ENCODE data around the gene OTOF. TPM values are rescaled to one million over a fixed set of nuclear protein-coding genes. Genes with fewer than 3 reads are reported as not detected.

OTOF gene
- total and polyA plus RNA-seq, 2 experiments from 2014 or later = 0.21 to 0.23 TPM

DNA sequence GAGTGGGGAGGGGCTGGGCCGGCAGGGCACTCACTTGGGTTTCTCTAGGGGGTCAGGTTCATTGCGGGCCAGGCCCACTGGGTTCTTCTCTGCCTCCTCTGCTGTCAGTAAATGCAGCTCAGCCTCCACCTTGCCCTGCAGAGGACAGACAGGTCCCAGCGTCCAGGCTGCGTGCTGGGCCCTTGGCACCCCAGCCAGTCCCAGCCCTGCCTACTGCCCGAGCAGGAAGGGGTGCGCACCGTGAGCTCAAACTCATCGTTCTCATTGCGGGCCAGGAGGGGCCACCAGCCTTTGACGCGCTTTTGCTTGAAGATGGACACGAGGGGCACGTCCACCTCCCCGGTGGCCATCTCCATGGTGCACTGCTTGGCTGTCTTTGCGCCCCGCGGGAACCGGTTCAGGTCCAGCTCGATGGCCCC lies 17.3 kb downstream of the OTOF start:
- H3K9me3 Mint-ChIP-seq = no peaks in the 10 kb centered on the region; the same call in 2 of the 3 replicates

GRCh38 chr2:26459991-26460612 lies 17.8 kb downstream of the OTOF start:
- no peak overlapping the region for H3K27ac ChIP-seq (ENCODE audit: low read depth)
- H3K36me3 ChIP-seq (ENCODE audit: insufficient read depth) = no peaks in the 10 kb centered on the region
- Mint-ChIP-seq H3K36me3 (ENCODE audit: low read depth) (no peaks in the 10 kb centered on the region), H3K27me3 (ENCODE audit: insufficient read depth, low read depth, poor library complexity) (peaks cover 16% of the 10 kb centered on the region), H3K4me3 (no peak overlapping the region), H3K9me3 (no peaks in the 10 kb centered on the region), H3K4me1 (peaks cover 19% of the 10 kb centered on the region), H3K27ac (peak overlapping the region; percentile 47; the same call in 1 of the 2 replicates)
- no peaks in the 10 kb centered on the region for H3K4me1 ChIP-seq (ENCODE audit: insufficient read depth)
- no peaks in the 10 kb centered on the region for H3K27me3 ChIP-seq (ENCODE audit: insufficient read depth)
- H3K4me2 ChIP-seq = no peak overlapping the region
- no peaks in the 10 kb centered on the region for H3K79me2 ChIP-seq (replicated peaks; ENCODE audit: insufficient read depth)
- H3F3A ChIP-seq (replicated peaks; ENCODE audit: low read depth) = no peaks in the 10 kb centered on the region
- ATAC-seq (peak; percentile 5), DNase-seq (ENCODE audit: low spot score) (peak; percentile 36)
- peak; percentile 30 to 45 for TF ChIP-seq CTCF (conservative IDR thresholded peaks at IDR 0.05; ENCODE audit: low read depth in 2 of 2)
- TF ChIP-seq EZH2phosphoT487 (IDR thresholded peaks at IDR 0.05; ENCODE audit: unreplicated experiment) = no peak
- TF ChIP-seq JUNB (IDR thresholded peaks at IDR 0.05; ENCODE audit: unreplicated experiment) = no peak
- TF ChIP-seq NANOG (IDR thresholded peaks at IDR 0.05; ENCODE audit: borderline replicate concordance) = no peak
- TF ChIP-seq, protein P1, sequence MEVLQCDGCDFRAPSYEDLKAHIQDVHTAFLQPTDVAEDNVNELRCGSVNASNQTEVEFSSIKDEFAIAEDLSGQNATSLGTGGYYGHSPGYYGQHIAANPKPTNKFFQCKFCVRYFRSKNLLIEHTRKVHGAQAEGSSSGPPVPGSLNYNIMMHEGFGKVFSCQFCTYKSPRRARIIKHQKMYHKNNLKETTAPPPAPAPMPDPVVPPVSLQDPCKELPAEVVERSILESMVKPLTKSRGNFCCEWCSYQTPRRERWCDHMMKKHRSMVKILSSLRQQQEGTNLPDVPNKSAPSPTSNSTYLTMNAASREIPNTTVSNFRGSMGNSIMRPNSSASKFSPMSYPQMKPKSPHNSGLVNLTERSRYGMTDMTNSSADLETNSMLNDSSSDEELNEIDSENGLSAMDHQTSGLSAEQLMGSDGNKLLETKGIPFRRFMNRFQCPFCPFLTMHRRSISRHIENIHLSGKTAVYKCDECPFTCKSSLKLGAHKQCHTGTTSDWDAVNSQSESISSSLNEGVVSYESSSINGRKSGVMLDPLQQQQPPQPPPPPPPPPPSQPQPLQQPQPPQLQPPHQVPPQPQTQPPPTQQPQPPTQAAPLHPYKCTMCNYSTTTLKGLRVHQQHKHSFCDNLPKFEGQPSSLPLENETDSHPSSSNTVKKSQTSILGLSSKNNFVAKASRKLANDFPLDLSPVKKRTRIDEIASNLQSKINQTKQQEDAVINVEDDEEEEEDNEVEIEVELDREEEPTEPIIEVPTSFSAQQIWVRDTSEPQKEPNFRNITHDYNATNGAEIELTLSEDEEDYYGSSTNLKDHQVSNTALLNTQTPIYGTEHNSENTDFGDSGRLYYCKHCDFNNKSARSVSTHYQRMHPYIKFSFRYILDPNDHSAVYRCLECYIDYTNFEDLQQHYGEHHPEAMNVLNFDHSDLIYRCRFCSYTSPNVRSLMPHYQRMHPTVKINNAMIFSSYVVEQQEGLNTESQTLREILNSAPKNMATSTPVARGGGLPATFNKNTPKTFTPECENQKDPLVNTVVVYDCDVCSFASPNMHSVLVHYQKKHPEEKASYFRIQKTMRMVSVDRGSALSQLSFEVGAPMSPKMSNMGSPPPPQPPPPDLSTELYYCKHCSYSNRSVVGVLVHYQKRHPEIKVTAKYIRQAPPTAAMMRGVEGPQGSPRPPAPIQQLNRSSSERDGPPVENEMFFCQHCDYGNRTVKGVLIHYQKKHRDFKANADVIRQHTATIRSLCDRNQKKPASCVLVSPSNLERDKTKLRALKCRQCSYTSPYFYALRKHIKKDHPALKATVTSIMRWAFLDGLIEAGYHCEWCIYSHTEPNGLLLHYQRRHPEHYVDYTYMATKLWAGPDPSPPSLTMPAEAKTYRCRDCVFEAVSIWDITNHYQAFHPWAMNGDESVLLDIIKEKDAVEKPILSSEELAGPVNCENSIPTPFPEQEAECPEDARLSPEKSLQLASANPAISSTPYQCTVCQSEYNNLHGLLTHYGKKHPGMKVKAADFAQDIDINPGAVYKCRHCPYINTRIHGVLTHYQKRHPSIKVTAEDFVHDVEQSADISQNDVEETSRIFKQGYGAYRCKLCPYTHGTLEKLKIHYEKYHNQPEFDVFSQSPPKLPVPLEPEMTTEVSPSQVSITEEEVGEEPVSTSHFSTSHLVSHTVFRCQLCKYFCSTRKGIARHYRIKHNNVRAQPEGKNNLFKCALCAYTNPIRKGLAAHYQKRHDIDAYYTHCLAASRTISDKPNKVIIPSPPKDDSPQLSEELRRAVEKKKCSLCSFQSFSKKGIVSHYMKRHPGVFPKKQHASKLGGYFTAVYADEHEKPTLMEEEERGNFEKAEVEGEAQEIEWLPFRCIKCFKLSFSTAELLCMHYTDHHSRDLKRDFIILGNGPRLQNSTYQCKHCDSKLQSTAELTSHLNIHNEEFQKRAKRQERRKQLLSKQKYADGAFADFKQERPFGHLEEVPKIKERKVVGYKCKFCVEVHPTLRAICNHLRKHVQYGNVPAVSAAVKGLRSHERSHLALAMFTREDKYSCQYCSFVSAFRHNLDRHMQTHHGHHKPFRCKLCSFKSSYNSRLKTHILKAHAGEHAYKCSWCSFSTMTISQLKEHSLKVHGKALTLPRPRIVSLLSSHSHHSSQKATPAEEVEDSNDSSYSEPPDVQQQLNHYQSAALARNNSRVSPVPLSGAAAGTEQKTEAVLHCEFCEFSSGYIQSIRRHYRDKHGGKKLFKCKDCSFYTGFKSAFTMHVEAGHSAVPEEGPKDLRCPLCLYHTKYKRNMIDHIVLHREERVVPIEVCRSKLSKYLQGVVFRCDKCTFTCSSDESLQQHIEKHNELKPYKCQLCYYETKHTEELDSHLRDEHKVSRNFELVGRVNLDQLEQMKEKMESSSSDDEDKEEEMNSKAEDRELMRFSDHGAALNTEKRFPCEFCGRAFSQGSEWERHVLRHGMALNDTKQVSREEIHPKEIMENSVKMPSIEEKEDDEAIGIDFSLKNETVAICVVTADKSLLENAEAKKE (CRISPR knock-in tag; IDR thresholded peaks at IDR 0.05) = no peak
- no peak for TF ChIP-seq EZH2 (IDR thresholded peaks at IDR 0.05; ENCODE audit: low read depth, unreplicated experiment)
- no peak for TF ChIP-seq CREB1 (CRISPR knock-in tag; IDR thresholded peaks at IDR 0.05; ENCODE audit: low read depth)
- no peaks in the 10 kb centered on the region for H3K9me2 ChIP-seq (ENCODE audit: insufficient read depth)
- H2AFZ ChIP-seq = no peak overlapping the region
- no peaks in the 10 kb centered on the region for H4K20me1 ChIP-seq (replicated peaks; ENCODE audit: insufficient read depth)
- H3K4me3 ChIP-seq = no peak overlapping the region

More for the DNA sequence above, 17.3 kb downstream of the OTOF start:
- no peak for DNase-seq (ENCODE audit: low spot score)
- TF ChIP-seq STAT1 (IDR thresholded peaks at IDR 0.05; ENCODE audit: unreplicated experiment) (no peak), ZNF331 (CRISPR knock-in tag; IDR thresholded peaks at IDR 0.05; ENCODE audit: low read depth) (no peak), CREB1 (CRISPR knock-in tag; IDR thresholded peaks at IDR 0.05; ENCODE audit: low read depth) (no peak)
- H3K4me1 Mint-ChIP-seq = peaks cover 19% of the 10 kb centered on the region
- no peak overlapping the region for H3K4me3 Mint-ChIP-seq
- H3K27me3 ChIP-seq (ENCODE audit: insufficient read depth) = no peaks in the 10 kb centered on the region
- peaks cover 16% of the 10 kb centered on the region for H3K27me3 Mint-ChIP-seq (ENCODE audit: insufficient read depth, low read depth, poor library complexity)
- no peaks in the 10 kb centered on the region for H3K36me3 Mint-ChIP-seq (ENCODE audit: low read depth)
- no peaks in the 10 kb centered on the region for H3F3A ChIP-seq (replicated peaks; ENCODE audit: low read depth)
- H3K27ac Mint-ChIP-seq = peak overlapping the region; percentile 47; the same call in 1 of the 2 replicates
- no peaks in the 10 kb centered on the region for H3K79me2 ChIP-seq (replicated peaks; ENCODE audit: insufficient read depth)
- no peaks in the 10 kb centered on the region for H3K36me3 ChIP-seq (ENCODE audit: insufficient read depth)
- H3K27ac ChIP-seq (ENCODE audit: low read depth) = no peak overlapping the region
- no peak overlapping the region for H2AFZ ChIP-seq
- ATAC-seq = no peak
- H3K4me1 ChIP-seq (ENCODE audit: insufficient read depth) = no peaks in the 10 kb centered on the region
- H3K9me2 ChIP-seq (ENCODE audit: insufficient read depth) = no peaks in the 10 kb centered on the region
- H3K4me3 ChIP-seq = no peak overlapping the region
- H4K20me1 ChIP-seq (replicated peaks; ENCODE audit: insufficient read depth) = no peaks in the 10 kb centered on the region
- no peak overlapping the region for H3K4me2 ChIP-seq

Measured in GM23338 (cell line).